Activated CD4-positive, alpha-beta T cell treated with anti-CD3 and anti-CD28 coated beads for 36 hours (primary cell): ENCODE data around the gene PCGF3. TPM values are rescaled to one million over a fixed set of nuclear protein-coding genes. Genes with fewer than 3 reads are reported as not detected.

Experiments
- total RNA-seq, 2 experiments: library from RNA; stranded (reverse); gene quantifications; one replicate each; pipeline ENCODE4 v1.2.3, GENCODE V29; 2021

PCGF3 gene
- total RNA-seq, 2 experiments from 2014 or later, result 20.6 to 22.5 TPM

Other genes starting within 250 kb of the PCGF3 start
- 10 to 100 TPM; 32.3 to 37.9 TPM for gene ZNF721, start 206.7 kb upstream of the PCGF3 start, total RNA-seq
- gene PIGG, start 206.6 kb upstream of the PCGF3 start, total RNA-seq, result 10 to 100 TPM; 39.9 to 48.2 TPM
- gene TMEM271, start 129.5 kb upstream of the PCGF3 start, total RNA-seq, result not detected
- gene PDE6B, start 80.3 kb upstream of the PCGF3 start, total RNA-seq, result 10 to 100 TPM; 16.2 to 17.2 TPM
- gene ATP5ME, start 31.6 kb upstream of the PCGF3 start, total RNA-seq, result 100 to 1,000 TPM; 147 to 210 TPM
- 10 to 100 TPM; 13.7 to 16.4 TPM for gene MYL5, start 31.3 kb upstream of the PCGF3 start, total RNA-seq
- under 1 TPM; 0.09 to 0.39 TPM for gene SLC49A3, start 16.7 kb upstream of the PCGF3 start, total RNA-seq
- gene CPLX1, start 120.3 kb downstream of the PCGF3 start, total RNA-seq, result under 1 TPM; 0.28 to 0.50 TPM
- gene GAK, start 226.5 kb downstream of the PCGF3 start, total RNA-seq, result 10 to 100 TPM; 82.9 to 88.0 TPM
- gene TMEM175, start 226.6 kb downstream of the PCGF3 start, total RNA-seq, result 10 to 100 TPM; 15.2 to 17.3 TPM